NCI-H460 (cell line): ENCODE measurements around the gene SLC6A12. TPM values are rescaled to one million over a fixed set of nuclear protein-coding genes. Genes with fewer than 3 reads are reported as not detected.

Source experiments
- DNase-seq: peaks from one replicate; pipeline ENCODE4 v3.0.0-alpha.2; 2016; ENCODE audit warnings: low read depth; ENCODE audit errors: extremely low read depth
- polyA plus RNA-seq: library from polyadenylated mRNA; depleted of rRNA; stranded (reverse); fragments of >200 nt; gene quantifications from 2 replicates; pipeline ENCODE4 v1.2.3, GENCODE V29; 2014; cell fraction: nucleus; rRNA removed
- total RNA-seq: library from RNA; depleted of rRNA; stranded (reverse); fragments of >200 nt; shearing (Covaris generic); gene quantifications from 2 replicates; pipeline ENCODE4 v1.2.3, GENCODE V29; 2014; rRNA removed

SLC6A12 gene
- total RNA-seq: not detected in 2 replicates
- 0.22 TPM in 1 of 2 replicates, not detected in the other for polyA plus RNA-seq

DNA sequence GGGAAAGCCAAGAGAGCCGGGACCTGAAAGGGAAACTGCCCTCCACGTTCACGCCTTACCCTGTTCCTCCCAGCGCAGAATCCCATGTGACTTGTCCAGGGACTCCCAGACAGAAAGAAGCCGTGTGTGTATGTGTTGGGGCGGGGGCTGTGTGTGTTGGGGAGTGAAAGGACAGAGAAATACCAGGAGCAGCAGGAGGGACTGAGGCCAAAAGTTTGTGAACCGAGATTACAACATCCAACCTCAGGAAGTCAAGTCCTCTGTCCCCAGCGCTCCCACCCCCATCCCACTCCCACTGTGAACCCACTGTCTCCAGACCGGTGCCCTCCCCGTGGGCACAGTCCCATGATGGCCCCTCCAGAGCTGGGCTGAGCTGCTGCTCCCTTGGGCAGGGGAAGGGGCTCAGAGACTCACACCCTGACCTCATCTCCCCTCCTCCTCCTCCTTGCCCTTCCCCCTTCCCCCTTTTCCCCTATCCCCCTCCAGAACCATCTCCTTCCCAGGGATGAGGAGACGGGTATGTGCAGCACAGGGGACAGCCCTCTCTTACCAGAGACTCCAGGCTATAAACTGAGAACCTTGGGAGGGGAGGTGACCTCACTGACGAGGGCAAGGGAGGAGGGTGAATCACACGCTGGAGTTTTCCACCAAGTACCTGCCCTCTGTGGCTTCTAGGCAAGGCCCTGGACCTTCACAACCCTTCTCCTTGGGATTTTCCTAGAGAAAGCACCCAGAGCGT is at the start of gene SLC6A12:
Gene SLC6A12 (minus strand): TSS at position 155 of the 739 bp plus-strand sequence. CDS start 4,171 bp downstream, outside the sequence.
- no peak for DNase-seq

DNA sequence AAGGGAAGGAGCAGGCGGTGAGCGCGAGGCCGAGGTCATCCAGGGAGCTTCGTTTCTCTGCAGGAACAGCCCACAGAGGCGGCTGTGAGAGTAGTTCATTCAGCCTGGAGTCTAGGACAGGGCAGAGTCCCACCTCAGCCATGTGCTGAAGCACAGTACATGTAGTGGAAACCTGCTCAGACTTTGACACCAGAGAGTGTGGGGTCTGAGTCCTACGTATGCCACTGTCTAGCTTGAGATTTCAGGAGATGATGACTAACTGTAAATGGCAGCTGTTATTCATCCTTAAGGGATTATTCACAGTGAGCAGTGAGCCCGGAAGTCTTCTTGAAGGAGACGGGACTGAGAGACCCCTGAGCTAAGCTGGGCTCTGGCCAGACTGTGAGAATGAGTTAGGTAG is 49.6 kb upstream of the SLC6A12 start:
- DNase-seq: no peak

DNA sequence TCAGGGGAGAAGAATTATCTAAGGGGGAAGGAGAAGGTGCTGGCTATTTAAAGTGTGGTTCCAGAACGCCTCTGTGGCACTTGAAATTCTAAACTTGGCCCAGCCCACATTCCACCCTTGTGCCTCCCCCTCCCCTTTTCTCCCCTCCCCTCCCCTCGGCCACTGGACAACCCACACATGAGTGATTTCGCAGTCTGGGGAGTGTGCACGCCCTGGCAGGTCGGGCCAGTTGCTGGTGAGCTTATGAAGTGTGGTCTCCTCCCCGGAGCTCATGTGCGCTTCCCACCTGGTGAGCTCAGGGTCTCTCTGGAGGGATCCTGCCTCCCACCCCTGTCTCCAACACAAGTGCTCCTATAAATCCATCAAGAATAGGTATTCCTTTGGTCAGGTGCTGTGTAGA is 48.9 kb upstream of the SLC6A12 start, which contains the start of gene SLC6A13:
Gene SLC6A13 (minus strand): TSS at position 20 of the 400 bp plus-strand sequence. CDS start 2,784 bp downstream, outside the sequence.
- no peak for DNase-seq

DNA sequence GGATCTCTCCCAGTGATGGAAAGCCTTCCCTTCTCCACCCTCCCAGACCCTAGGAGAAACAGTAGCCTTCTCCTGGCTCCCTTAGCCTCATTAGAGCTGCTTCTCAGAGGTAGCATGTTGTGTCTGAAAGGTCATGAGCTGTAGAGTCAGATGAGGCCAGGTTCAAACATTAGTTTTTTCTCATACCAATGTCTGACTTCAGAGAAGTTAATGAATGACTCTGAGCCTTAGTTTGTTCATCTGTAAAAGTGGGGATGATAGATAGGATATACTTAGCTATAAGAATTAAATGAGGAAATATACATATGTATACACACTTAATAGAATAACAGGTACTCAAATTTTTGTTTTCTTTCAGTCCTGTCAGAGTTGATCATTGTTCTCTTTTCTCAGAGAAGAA is 48.2 kb upstream of the SLC6A12 start:
- DNase-seq: no peak

DNA sequence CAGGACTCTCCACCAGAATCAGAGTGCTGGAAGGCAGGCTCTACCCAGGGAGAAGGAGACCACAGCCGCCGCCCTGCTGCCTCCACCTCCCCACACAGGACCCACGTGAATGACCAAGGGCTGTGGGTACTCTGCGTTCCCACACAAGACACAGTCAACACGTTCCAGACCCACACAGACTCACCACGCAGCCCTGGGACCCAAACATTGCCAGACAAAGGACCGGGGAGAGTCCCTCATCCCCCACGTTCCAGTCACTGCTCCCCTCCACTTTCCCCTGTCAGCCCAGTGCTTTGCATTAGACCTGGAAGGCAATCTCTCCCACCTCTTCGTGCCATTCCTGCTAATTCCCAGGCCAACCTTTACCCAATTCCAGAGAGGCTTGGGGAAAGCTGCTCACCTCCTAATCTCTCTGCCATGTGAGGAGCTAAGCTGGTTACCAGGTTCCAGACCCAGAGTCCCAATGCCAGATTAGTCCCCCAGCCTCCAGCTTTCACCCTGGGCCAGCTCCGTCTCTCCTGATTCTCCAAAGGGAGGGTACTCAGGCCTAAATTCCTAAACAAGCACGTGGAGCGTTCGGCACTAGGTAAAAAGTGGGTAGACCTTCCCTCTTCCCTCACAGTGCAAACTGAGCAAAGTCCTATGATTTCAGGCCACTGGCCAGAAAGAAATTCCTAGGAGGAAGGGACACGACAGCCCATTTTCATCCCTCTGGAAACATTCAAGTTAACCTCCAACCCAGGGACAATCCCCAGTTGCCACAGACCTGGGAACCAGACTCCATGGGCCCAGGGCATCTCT is 43.8 kb upstream of the SLC6A12 start:
- no peak for DNase-seq

DNA sequence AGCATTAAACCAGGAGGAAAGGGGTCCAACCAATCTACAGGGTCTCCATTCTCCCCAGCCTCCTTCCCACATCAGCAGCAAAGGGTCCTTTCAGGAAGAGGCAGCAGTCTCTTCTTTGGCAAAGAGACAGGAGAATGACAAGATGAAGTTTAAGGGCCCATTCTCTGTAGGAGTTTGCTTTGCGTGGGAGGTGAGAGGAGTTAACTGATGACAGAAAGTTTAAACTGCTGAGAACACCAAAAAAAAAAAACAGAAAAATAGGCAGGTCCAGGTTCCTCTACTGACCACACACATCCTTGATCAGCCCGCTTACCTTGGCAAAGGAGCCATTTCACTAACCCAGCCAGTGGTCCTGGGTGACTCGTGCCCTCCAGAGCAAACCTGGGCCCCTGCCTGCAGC is 43.0 kb upstream of the SLC6A12 start:
- no peak for DNase-seq

DNA sequence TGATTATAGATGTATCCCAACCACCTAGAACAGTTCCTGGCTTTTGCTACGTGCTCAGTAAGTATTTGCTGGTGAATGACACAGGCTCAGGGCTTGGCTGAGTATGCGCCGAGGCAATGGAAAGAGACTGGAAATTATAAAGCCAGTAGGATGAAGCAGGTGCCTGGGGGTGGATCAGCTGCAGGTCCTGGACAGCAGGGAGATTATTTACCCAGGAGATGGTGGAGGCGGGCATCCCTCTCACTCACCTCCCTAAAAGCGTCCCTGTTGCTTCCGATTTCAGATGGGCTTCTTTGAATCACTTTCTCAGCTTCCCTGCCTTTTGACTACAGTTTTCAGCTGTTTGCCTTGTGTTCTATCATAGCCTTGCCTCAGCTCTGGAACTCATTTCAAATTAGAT is 42.3 kb upstream of the SLC6A12 start:
- DNase-seq: no peak

DNA sequence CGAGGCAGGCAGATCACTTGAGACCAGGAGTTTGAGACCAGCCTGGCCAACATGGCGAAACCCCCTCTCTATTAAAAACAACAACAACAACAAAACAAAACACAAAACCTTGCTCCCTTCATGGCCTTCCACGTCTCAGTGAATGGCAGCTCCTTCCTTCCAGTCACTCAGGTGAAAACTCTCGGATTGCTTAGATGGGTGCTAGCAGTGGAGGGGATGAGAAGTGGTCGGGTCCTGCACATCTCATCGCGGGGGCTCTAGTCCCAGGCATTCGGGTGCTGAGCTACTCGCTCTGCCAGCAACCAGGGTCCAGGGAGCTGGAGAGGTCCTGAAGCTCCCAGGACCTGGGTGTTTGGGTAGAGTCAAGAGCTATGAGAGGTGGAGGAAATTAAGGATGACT is 41.0 kb upstream of the SLC6A12 start:
- DNase-seq: no peak

DNA sequence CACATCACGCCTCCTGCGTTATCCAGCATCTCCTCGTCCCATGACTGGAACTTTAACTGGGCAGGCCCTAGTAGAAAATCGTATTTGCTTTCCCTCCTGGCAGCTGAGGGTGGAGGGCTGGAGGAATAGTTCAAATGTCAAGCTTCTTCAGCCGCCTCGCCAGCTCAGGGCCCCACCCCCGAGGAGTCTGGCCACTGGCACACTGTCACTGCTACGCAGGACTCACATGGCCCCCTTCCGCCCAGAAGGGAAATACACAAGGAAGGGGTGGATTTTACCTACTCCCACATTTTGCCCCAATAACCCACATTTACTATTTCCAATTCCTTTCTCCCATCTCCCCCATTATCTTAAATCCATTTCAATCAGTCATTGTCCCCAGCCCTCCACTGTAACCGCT is 40.1 kb upstream of the SLC6A12 start:
- no peak for DNase-seq

DNA sequence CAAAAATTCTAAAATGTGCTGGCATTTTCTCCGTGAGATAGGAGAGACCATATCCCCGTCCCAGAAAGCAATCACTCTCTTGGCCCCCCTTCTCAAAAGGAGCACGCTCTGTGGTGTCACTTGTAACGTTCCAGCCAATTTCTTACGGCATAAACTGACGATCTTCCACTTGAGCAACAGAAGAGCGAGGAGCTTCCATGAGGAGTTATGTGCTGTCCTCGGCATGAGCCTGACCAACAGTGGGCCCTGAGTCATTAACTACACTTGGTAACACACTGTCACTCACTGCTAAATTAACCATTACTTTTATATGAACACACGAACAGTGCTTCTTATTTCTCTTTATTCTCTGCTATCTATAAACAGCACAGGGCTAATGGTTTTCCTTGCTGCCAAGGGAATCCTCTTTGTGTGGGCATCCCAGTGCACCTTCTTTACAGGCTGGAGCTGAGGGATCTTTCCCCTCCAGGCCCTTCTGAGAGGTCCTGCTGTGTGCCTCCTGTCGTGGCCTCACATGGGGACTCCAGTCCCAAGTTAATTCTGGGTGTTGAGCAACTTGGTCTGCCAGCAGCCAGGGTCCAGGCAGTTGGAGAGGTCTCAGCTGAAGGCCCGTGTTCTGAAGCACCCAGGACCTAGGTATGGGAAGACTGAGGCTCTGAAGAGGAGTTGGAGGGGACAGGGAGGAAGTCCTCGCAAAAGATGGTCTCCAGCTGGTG is 39.3 kb upstream of the SLC6A12 start:
- no peak for DNase-seq

DNA sequence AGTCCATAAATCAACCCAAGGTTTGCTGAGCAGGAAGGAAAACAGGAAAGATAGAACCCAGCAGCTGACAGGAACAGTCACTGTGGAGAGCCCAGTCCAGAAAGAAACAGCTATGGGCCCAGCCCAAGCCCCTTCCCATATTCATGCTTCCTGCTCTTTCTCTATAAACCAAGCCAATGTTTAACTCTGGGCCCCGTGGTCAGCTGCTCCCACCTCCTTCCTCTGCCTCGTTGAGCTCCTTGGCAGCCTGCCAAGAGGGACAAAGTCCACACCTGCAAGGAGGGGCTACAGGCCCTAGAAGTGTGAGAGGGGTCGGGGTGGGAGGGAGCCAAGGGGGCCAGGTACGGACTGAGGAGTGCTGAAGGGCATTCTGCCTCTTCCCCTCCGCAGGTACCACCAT is 38.7 kb upstream of the SLC6A12 start:
- DNase-seq: no peak

DNA sequence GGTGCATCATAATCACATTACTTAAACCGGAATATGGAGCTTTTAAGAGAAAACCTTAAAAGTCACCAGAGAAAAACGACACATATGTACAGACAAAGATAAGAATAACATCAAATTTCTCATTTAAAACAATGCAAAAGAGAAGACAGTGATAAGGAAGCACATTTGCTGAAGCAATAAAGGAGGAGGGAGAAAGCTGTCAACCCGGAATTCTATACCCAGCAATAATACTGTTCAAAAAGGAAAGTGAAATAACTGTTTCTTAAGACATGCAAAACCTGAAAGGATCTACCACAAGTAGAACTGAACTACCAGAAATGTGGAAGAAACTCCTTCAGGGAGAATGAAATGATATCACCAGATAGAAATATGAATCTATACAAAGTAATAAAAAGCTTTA is 33.3 kb upstream of the SLC6A12 start:
- no peak for DNase-seq

DNA sequence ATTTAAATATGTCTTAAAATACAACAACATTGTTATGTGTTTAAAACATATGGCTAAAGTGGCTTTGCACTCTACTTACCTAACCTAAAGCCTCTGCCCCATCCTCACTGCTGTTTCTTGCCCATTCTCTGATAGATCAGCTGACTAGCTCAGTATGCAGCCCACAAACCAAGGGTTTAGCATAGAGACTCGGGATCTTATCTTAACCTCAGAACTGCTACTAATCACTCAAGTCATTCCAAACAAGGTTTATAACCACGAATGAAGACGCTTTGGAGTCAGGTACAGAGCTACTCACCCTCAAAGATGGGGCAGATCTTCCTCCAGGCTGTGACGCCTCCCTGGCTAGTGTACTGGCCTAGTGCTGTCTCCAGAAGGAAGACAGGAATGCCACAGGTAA is 29.4 kb upstream of the SLC6A12 start:
- no peak for DNase-seq

DNA sequence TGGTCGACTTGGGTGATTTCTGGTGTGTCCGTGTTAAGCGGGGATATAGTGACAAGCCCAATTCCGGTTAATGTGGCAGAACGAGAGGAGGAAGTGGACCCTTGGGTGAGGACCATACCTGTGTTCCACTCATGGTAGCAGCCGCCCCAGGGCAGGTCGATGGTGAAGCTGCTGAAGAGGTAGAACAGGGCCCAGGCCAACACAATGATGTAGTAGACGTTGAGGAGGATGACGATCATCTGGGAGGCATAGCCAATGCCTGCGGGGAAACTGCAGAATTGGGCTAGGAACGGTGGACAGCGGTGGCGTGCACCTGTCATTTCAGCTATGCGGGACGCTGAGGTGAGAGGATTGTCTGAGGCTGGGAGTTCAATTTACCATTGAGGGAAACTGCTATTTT is 28.5 kb upstream of the SLC6A12 start:
- no peak for DNase-seq

DNA sequence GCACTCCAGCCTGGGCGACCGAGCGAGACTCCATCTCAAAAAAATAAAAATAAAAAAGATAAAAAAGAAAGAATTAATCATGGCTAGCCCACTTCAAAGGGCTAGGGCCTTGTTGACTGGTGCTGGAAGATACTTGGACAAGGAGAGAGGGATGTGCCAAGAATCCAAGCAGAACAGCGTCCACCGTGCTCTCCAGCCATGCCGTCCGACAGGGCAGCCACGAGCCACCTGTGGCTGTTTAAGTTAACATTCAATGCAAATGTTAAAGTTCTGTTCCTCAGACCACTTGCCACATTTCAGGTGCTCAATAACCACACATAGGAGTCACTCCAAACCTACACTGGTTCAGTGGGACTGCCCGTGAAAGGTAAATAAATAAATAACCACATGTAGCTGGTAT is 27.3 kb upstream of the SLC6A12 start:
- no peak for DNase-seq

DNA sequence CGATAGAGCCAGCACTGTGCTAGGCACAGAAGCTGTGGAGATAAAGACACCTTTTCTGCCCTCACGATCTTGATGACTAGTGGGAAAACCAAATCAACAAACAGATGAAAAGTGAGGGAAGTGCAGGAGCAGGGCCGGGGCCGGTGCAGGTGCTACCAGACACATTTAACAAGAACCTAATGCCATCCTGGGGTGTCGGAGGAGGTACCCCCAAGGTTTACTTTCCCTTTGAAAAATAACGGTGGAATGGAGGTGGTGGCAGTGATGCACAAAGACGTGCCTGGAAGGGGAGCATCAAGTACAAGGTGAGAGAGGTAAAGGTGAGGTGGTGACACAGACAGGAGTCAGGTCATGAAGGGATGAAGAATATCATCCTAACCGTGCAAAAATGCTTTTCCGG is 26.6 kb upstream of the SLC6A12 start:
- DNase-seq: no peak

DNA sequence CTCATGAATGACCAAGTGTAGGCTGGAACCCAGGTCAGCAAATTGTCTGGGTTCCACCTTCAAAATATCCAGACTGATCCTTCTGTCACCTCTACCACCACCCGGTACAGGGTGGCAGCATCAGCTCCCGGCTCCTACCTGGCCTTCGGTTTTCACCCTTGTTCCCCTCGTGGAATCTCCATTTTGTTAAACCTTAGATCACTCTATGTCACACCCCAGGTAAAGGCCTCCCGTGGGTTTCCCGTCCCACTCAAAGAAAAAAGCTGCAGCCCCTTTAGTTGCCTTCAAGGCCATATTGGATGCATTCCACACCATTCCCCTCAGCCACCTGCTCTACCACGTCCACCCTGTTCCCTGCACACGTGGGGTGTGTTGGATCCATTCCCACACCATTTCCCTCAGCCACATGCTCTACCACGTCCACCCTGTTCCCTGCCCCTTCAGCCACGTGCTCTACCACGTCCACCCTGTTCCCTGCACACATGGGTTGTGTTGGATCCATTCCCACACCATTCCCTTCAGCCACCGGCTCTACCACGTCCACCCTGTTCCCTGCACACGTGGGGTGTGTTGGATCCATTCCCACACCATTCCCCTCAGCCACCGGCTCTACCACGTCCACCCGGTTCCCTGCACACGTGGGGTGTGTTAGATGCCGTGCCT is 24.9 kb upstream of the SLC6A12 start:
- no peak for DNase-seq

DNA sequence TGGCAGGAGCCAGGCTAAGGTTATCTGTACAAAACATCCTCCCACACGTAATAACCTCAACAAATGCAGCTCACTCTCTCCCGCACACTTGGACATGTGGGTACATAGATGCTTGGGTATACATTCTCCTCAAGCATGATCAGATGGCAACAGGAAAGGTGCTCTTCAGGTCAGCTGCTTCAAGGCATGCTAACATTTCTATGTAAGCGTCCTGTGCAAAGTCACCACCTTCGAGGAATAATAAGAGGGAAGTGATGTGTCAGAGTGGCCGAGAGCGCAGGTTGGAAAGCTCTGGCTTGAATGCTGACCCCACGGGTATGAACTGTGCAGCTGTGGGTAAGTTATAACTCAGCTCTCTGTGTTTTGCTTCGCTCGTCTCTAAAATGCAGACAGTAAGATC is 24.2 kb upstream of the SLC6A12 start:
- DNase-seq: no peak

DNA sequence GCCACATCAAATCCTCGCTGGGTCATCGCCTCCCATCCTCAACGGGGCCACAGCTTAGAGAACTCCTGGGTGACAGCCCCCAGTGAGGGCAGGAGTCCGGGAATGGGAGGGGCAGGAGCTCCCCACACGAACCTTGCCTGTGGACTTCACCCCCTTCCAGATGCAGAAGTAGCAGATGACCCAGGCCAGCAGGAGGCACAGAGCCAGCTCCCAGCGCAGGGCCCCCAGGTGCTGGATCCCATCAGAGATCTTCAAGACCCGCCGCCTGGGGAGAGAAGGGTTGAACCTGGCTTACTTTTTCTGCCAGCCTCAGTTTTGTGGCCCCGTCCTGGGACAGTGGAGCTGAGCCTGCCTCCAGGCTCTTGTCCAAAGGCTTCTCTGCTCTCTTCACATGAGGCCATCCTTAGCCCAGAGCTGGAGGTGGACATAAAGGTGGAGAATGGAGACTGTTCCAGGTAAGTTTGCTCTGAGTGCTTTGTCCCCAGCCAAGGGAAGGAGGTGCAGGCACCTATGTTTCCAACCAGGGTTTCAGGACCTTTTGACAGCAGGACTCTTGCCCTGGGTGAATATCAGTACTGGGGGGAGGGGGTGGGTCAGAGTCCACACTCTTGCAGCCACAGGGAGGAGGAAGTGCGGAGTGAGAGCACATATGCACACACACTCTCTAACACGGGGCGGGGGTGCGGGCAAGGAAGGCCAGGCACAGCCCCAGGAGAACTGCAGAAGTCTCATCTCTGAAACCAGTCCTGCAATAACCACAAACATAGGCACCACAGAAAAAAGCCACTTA is 23.3 kb upstream of the SLC6A12 start:
- no peak for DNase-seq

DNA sequence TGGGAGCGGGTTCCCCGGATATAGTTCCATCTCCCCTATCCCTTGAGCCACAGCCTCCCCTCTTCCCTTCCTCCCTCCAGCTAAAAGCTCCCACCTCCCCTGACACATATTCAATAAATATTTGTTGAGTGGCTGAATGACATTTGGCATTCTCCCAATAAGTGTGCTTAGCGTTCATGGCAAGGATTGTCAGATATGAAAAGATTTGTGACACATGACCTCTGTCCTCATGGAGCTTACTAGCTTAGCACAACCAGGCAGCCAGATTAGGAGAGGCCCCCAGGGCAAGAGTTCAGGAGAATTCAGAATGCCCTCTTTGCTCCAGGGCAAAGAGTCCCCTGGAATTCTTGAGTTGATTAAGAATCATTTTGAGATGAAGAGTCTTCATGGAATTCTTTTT is 22.5 kb upstream of the SLC6A12 start:
- no peak for DNase-seq
